ENCODE data around the gene CRLF1.

DNA sequence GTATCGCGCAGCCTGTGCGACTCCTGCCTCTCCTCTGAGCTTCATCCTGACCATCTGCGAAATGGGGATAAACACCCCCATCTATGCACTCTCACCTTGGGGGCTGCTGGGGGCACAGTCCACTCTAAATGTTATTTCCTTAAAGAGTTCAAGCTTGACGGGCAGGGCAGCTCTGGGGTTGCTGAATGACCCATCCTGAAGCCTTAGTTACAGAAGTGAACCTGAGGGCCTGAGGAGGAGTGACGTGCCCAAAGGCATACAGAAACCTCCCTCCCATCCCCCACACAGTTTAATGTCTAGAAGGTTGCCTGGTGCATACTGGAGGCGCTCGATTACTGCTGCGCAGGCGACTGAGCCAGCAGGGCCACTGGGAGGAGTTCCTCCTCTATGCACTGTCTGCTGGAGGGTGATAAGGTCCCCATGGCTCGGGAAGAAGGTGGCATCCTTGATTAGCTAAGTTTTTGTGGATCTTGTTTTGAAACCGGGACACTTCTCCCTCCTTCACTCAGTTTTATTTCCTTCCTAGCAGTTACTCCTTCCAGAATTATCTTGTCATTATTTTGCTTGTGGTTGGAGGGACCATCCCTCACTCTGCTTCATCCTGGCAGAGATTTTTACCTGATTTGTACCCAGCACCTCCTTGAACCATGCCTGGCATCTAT is 62.7 kb downstream of the CRLF1 start:
- TF ChIP-seq, protein P1, sequence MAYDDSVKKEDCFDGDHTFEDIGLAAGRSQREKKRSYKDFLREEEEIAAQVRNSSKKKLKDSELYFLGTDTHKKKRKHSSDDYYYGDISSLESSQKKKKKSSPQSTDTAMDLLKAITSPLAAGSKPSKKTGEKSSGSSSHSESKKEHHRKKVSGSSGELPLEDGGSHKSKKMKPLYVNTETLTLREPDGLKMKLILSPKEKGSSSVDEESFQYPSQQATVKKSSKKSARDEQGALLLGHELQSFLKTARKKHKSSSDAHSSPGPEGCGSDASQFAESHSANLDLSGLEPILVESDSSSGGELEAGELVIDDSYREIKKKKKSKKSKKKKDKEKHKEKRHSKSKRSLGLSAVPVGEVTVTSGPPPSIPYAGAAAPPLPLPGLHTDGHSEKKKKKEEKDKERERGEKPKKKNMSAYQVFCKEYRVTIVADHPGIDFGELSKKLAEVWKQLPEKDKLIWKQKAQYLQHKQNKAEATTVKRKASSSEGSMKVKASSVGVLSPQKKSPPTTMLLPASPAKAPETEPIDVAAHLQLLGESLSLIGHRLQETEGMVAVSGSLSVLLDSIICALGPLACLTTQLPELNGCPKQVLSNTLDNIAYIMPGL (CRISPR knock-in tag; IDR thresholded peaks at IDR 0.05; ENCODE audit: borderline replicate concordance) = no peak
- TF ChIP-seq, protein P2, sequence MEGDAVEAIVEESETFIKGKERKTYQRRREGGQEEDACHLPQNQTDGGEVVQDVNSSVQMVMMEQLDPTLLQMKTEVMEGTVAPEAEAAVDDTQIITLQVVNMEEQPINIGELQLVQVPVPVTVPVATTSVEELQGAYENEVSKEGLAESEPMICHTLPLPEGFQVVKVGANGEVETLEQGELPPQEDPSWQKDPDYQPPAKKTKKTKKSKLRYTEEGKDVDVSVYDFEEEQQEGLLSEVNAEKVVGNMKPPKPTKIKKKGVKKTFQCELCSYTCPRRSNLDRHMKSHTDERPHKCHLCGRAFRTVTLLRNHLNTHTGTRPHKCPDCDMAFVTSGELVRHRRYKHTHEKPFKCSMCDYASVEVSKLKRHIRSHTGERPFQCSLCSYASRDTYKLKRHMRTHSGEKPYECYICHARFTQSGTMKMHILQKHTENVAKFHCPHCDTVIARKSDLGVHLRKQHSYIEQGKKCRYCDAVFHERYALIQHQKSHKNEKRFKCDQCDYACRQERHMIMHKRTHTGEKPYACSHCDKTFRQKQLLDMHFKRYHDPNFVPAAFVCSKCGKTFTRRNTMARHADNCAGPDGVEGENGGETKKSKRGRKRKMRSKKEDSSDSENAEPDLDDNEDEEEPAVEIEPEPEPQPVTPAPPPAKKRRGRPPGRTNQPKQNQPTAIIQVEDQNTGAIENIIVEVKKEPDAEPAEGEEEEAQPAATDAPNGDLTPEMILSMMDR (IDR thresholded peaks at IDR 0.05) = no peak
- TF ChIP-seq RARB (CRISPR knock-in tag; IDR thresholded peaks at IDR 0.05) = no peak
- TF ChIP-seq, protein P3, sequence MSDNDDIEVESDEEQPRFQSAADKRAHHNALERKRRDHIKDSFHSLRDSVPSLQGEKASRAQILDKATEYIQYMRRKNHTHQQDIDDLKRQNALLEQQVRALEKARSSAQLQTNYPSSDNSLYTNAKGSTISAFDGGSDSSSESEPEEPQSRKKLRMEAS (IDR thresholded peaks at IDR 0.05) = no peak
- TF ChIP-seq RFX5 (IDR thresholded peaks at IDR 0.05) = no peak
- TF ChIP-seq POLR2A (IDR thresholded peaks at IDR 0.05; ENCODE audit: low read length) = no peak
- TF ChIP-seq KDM5A (IDR thresholded peaks at IDR 0.05) = no peak
- TF ChIP-seq POLR2AphosphoS2 (conservative IDR thresholded peaks at IDR 0.05; ENCODE audit: low read length) = no peak
- TF ChIP-seq CEBPB (IDR thresholded peaks at IDR 0.05) = no peak
- no peak for TF ChIP-seq EP300 (IDR thresholded peaks at IDR 0.05)
- TF ChIP-seq KDM1A (IDR thresholded peaks at IDR 0.05; ENCODE audit: low read depth) = no peak
- TF ChIP-seq, protein P4, sequence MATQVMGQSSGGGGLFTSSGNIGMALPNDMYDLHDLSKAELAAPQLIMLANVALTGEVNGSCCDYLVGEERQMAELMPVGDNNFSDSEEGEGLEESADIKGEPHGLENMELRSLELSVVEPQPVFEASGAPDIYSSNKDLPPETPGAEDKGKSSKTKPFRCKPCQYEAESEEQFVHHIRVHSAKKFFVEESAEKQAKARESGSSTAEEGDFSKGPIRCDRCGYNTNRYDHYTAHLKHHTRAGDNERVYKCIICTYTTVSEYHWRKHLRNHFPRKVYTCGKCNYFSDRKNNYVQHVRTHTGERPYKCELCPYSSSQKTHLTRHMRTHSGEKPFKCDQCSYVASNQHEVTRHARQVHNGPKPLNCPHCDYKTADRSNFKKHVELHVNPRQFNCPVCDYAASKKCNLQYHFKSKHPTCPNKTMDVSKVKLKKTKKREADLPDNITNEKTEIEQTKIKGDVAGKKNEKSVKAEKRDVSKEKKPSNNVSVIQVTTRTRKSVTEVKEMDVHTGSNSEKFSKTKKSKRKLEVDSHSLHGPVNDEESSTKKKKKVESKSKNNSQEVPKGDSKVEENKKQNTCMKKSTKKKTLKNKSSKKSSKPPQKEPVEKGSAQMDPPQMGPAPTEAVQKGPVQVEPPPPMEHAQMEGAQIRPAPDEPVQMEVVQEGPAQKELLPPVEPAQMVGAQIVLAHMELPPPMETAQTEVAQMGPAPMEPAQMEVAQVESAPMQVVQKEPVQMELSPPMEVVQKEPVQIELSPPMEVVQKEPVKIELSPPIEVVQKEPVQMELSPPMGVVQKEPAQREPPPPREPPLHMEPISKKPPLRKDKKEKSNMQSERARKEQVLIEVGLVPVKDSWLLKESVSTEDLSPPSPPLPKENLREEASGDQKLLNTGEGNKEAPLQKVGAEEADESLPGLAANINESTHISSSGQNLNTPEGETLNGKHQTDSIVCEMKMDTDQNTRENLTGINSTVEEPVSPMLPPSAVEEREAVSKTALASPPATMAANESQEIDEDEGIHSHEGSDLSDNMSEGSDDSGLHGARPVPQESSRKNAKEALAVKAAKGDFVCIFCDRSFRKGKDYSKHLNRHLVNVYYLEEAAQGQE (IDR thresholded peaks at IDR 0.05) = no peak
